Kidney epithelial cell (primary cell): Measurements from ENCODE around the gene CMC4. TPM values are rescaled to one million over a fixed set of nuclear protein-coding genes. Genes with fewer than 3 reads are reported as not detected.

ENCODE experiments used
- DNase-seq: peaks from one replicate; pipeline ENCODE4 v3.0.0-alpha.2; 2010; ENCODE audit warnings: low read depth
- H3K27me3 ChIP-seq: 2 replicates; pipeline ENCODE4 v1.6.0; 2011; ENCODE audit warnings: low read length; ENCODE audit not compliant: control insufficient read depth, insufficient read depth
- H3K36me3 ChIP-seq: 2 replicates; pipeline ENCODE4 v1.5.1; 2011; ENCODE audit warnings: low read length; ENCODE audit not compliant: control insufficient read depth, insufficient read depth
- H3K4me3 ChIP-seq: 2 replicates; pipeline ENCODE4 v1.5.1; 2011; ENCODE audit warnings: low read depth, mild to moderate bottlenecking, control low read depth, low read length
- total RNA-seq: library from RNA; depleted of rRNA; stranded (reverse); fragments of >200 nt; gene quantifications from 2 replicates; pipeline ENCODE4 v1.2.3, GENCODE V29; 2015
- TF ChIP-seq, protein P1 (sequence below): IDR thresholded peaks from 2 replicates; pipeline ENCODE4 v1.5.1; 2011; ENCODE audit warnings: mild to moderate bottlenecking, moderate library complexity, low read length, control low read depth, inconsistent platforms; ENCODE audit not compliant: insufficient read depth, poor library complexity, severe bottlenecking

Gene CMC4
- total RNA-seq, 1 donor from 2014 or later, result 10.5 TPM

DNA sequence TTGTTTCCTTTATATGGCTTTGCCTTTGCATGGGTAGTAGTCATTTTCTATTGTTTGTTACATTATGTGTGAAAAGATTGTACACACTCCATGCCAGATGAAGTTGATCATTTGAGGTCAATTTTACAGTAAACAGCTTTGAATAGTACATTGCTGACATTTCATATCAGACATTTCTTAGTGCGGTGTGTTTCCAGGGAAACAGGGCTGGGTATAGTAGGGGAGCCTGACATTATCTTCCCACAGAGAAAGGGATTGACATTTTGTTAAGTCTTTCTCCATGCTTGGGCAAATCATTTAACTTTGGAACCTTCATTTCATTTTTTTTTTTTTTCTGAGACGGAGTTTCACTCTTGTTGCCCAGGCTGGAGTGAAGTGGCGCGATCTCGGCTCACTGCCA, 39.3 kb downstream of the CMC4 start:
- no peak overlapping the region for H3K4me3 ChIP-seq
- TF ChIP-seq, protein P1, sequence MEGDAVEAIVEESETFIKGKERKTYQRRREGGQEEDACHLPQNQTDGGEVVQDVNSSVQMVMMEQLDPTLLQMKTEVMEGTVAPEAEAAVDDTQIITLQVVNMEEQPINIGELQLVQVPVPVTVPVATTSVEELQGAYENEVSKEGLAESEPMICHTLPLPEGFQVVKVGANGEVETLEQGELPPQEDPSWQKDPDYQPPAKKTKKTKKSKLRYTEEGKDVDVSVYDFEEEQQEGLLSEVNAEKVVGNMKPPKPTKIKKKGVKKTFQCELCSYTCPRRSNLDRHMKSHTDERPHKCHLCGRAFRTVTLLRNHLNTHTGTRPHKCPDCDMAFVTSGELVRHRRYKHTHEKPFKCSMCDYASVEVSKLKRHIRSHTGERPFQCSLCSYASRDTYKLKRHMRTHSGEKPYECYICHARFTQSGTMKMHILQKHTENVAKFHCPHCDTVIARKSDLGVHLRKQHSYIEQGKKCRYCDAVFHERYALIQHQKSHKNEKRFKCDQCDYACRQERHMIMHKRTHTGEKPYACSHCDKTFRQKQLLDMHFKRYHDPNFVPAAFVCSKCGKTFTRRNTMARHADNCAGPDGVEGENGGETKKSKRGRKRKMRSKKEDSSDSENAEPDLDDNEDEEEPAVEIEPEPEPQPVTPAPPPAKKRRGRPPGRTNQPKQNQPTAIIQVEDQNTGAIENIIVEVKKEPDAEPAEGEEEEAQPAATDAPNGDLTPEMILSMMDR, result no peak
- no peaks in the 10 kb centered on the region for H3K36me3 ChIP-seq
- H3K27me3 ChIP-seq, result no peaks in the 10 kb centered on the region
- no peak for DNase-seq

GRCh38 chrX:155028877-155029291, 42.1 kb downstream of the CMC4 start:
- TF ChIP-seq, protein P1, result no peak
- Histone ChIP-seq H3K27me3 (no peaks in the 10 kb centered on the region), H3K36me3 (no peaks in the 10 kb centered on the region), H3K4me3 (no peak overlapping the region)
- no peak for DNase-seq

DNA sequence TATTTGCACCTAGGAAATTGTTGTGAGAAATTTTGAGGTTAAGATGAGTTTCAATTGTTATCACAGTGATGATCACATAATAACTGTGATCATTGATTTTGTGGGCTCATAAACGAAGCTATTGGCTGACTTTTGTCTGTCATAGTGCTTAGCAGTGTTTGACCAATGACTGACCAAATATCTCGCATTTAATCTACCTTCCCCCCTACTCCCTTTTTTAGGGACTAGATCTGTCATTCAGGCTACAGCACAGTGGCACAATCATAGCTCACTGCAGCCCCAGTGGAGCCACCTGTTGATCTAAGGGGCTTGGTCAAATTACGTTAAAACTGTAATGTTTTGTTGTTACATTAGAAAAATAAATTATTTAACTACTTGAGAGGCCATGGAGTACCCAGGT, 42.8 kb downstream of the CMC4 start:
- Histone ChIP-seq H3K27me3 (no peaks in the 10 kb centered on the region), H3K4me3 (peak overlapping the region; percentile 9), H3K36me3 (no peaks in the 10 kb centered on the region)
- TF ChIP-seq, protein P1, result no peak
- no peak for DNase-seq

DNA sequence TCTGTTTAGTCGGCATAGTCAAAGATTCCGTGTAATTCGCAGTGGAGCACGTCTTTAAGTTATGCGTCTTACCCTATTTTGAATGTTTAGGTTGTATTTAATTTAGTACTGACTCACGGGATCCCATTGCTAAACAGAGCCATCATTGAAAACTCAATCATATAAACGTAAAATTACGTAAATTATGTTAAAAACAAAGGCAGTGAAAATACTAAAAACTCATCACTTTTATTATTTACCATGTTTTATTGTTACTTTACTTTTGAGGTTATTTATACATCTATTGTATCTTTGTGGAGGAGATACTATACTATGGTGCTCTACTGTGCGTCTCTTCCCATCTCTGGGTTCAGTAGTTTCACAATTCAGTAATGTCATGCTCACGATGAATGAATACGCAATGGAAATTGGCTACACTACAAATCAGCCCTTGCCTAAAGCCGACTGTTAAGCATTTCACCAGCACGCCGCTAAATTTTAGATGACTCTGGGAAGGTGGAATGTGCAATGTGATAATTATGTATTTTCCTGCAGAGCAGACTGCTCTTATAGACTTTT, 43.3 kb downstream of the CMC4 start:
- H3K4me3 ChIP-seq, result peak overlapping the region; percentile 75
- no peak for DNase-seq
- TF ChIP-seq, protein P1, result no peak
- no peaks in the 10 kb centered on the region for H3K27me3 ChIP-seq
- H3K36me3 ChIP-seq, result no peaks in the 10 kb centered on the region

DNA sequence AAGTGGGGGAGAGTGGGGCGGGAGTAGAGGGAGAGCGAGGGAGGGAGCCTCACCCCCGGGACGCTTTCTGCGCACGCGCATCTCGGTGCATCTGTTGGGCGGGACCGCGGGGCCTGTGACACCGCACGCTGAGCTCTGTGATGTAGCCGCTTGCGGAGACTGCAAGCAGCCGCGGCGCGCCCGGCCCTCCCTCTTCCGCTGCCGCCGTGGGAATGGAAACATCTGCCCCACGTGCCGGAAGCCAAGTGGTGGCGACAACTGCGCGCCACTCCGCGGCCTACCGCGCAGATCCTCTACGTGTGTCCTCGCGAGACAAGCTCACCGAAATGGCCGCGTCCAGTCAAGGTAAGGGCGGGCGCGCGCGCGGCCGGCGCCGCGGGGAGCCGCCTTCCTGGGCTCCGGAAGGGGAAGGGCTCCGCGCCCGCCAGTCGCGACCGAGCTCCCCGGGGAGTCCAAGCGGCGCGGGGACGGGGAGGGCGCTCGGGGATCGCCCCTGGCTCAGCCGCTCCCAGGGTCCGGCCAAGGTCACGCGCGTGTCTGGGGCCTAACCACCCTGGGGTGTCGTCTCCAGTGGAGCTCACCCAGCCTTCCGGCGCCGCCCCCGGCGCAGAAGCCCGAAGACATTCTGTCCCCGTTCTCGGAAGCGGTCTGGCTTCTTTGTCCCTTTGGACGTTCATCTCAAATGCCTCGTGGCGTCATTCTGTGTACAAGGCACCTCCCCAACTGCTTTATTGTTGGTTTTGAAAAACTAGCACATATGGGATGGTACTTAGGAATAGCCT, 44.0 kb downstream of the CMC4 start, which contains the start of gene FUNDC2:
Gene FUNDC2 (plus strand): TSS at position 118 of the 782 bp plus-strand sequence. CDS start 95 bp downstream, at position 213.
- Histone ChIP-seq H3K27me3 (no peaks in the 10 kb centered on the region), H3K4me3 (peak within 1 kb of the TSS; percentile 75), H3K36me3 (no peaks in the 10 kb centered on the region)
- peak; percentile 63 for DNase-seq
- TF ChIP-seq, protein P1, result no peak

DNA sequence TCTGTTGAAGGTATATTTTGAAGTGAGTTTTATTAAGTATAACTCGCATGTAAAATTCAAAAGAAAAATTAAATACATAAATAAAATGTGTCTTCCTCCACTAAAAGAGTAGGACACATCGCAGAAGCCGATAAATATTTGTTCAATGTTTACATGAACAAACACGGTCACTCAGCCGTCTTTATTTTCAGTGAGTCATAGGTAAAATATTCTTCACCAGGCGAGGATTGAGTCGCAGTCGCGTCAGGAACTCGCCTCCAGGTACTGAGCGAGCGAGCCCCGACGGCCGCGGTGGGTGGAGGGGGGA, 44.6 kb downstream of the CMC4 start:
- Histone ChIP-seq H3K4me3 (peak overlapping the region; percentile 75), H3K36me3 (no peaks in the 10 kb centered on the region), H3K27me3 (no peaks in the 10 kb centered on the region)
- TF ChIP-seq, protein P1, result no peak
- DNase-seq, result no peak
